Thoracic aorta (tissue), 2 donors: ENCODE measurements around the gene MRPL58. TPM values are rescaled to one million over a fixed set of nuclear protein-coding genes. Genes with fewer than 3 reads are reported as not detected.

Source experiments
- ATAC-seq: fragments of 150-250 bp; one replicate; pipeline ENCODE4 v1.8.0; 2017; ENCODE audit warnings: low read depth; ENCODE audit not compliant: insufficient number of reproducible peaks, low FRiP score
- DNase-seq: peaks from one replicate; pipeline ENCODE4 v3.0.0-alpha.2; 2020; ENCODE audit warnings: low spot score
- H3K27ac ChIP-seq, 2 donors: fragments of 200-600 bp; sonication (generic); 1 replicate in 1 of 2; 2 replicates in 1 of 2; pipeline ENCODE4 v1.5.1; 2016; ENCODE audit warnings: mild to moderate bottlenecking in 2 of 2, moderate library complexity in 2 of 2
- H3K27me3 ChIP-seq: fragments of 200-600 bp; sonication (generic); replicated peaks from 2 replicates; pipeline ENCODE4 v1.6.0; 2016; ENCODE audit warnings: mild to moderate bottlenecking; ENCODE audit not compliant: insufficient read depth
- H3K36me3 ChIP-seq: fragments of 200-600 bp; sonication (generic); one replicate; pipeline ENCODE4 v1.5.1; 2016
- H3K4me1 ChIP-seq, 2 donors: fragments of 200-600 bp; sonication (generic); 1 replicate in 1 of 2; 2 replicates in 1 of 2; pipeline versions ENCODE4 v1.5.1 to v1.6.0; 2016; ENCODE audit warnings: low read depth in 2 of 2, mild to moderate bottlenecking in 1 of 2; ENCODE audit not compliant: control insufficient read depth in 1 of 2
- H3K4me3 ChIP-seq: fragments of 200-600 bp; sonication (generic); 2 replicates; pipeline ENCODE4 v1.5.1; 2016; ENCODE audit warnings: mild to moderate bottlenecking
- H3K9me3 ChIP-seq: fragments of 200-600 bp; sonication (generic); 2 replicates; pipeline ENCODE4 v1.5.1; 2016
- CTCF ChIP-seq: fragments of 200-600 bp; sonication (generic); IDR thresholded peaks from one replicate; pipeline ENCODE4 v1.5.1; 2019; ENCODE audit warnings: antibody characterized with exemption
- total RNA-seq, 2 donors: library from RNA; depleted of rRNA; stranded (reverse); fragments of >200 nt; gene quantifications; one replicate each; pipeline versions ENCODE4 v1.1.0 to v1.2.3, GENCODE V29; 2016

MRPL58 gene
- total RNA-seq, 2 donors from 2014 or later = 40.3 to 82.6 TPM

GRCh38 chr17:74998783-74999182, 13.7 kb upstream of the MRPL58 start:
- no peak for ATAC-seq
- H3K4me1 ChIP-seq = no peaks in the 10 kb centered on the region
- H3K4me3 ChIP-seq = no peak overlapping the region
- H3K9me3 ChIP-seq = no peaks in the 10 kb centered on the region
- no peak for TF ChIP-seq CTCF
- H3K27me3 ChIP-seq = no peaks in the 10 kb centered on the region
- peaks cover 24% of the 10 kb centered on the region for H3K36me3 ChIP-seq
- no peak for DNase-seq
- H3K27ac ChIP-seq = no peak overlapping the region

GRCh38 chr17:74999523-74999922, 12.9 kb upstream of the MRPL58 start:
- peaks cover 26% of the 10 kb centered on the region for H3K36me3 ChIP-seq
- H3K27ac ChIP-seq = no peak overlapping the region
- no peaks in the 10 kb centered on the region for H3K4me1 ChIP-seq
- DNase-seq (no peak), ATAC-seq (no peak)
- H3K9me3 ChIP-seq = no peaks in the 10 kb centered on the region
- TF ChIP-seq CTCF = no peak
- H3K4me3 ChIP-seq = no peak overlapping the region
- no peaks in the 10 kb centered on the region for H3K27me3 ChIP-seq

- Histone ChIP-seq H3K4me3 (no peak overlapping the region), H3K4me1 (no peaks in the 10 kb centered on the region), H3K36me3 (peaks cover 26% of the 10 kb centered on the region), H3K9me3 (no peaks in the 10 kb centered on the region), H3K27me3 (no peaks in the 10 kb centered on the region), H3K27ac (no peak overlapping the region)
- no peak for DNase-seq
- no peak for ATAC-seq
- no peak for TF ChIP-seq CTCF
Observed at GRCh38 chr17:75001915-75002843, 10.3 kb upstream of the MRPL58 start.

- H3K27me3 ChIP-seq = no peaks in the 10 kb centered on the region
- no peaks in the 10 kb centered on the region for H3K9me3 ChIP-seq
- no peak for ATAC-seq
- DNase-seq = no peak
- peaks cover 26% of the 10 kb centered on the region for H3K36me3 ChIP-seq
- no peak for TF ChIP-seq CTCF
- H3K4me1 ChIP-seq = no peaks in the 10 kb centered on the region
- H3K4me3 ChIP-seq = no peak overlapping the region
- no peak overlapping the region for H3K27ac ChIP-seq
Observed at GRCh38 chr17:75003070-75003956, 9.2 kb upstream of the MRPL58 start.

- Histone ChIP-seq H3K36me3 (peaks cover 26% of the 10 kb centered on the region), H3K9me3 (no peaks in the 10 kb centered on the region), H3K4me1 (no peaks in the 10 kb centered on the region), H3K27me3 (no peaks in the 10 kb centered on the region), H3K4me3 (no peak overlapping the region), H3K27ac (no peak overlapping the region)
- no peak for TF ChIP-seq CTCF
- DNase-seq (no peak), ATAC-seq (no peak)
Observed at GRCh38 chr17:75003957-75004355, 8.5 kb upstream of the MRPL58 start.
